ENCODE data around the gene PRM2. TPM values are rescaled to one million over a fixed set of nuclear protein-coding genes. Genes with fewer than 3 reads are reported as not detected.

Gene PRM2
- total RNA-seq, 1 donor = not detected

GRCh38 chr16:11268921-11269375, 7.3 kb downstream of the PRM2 start, which contains the start of gene TNP2:
Gene TNP2 (minus strand): TSS chr16:11269325. CDS start chr16:11269262, 63 bp downstream.
- H3K4me3 ChIP-seq (ENCODE audit: low read depth, low read length) = no peak within 1 kb of the TSS
- no peak for DNase-seq (ENCODE audit: low read depth)
- no peak for TF ChIP-seq CTCF (IDR thresholded peaks at IDR 0.05; ENCODE audit: insufficient read depth, low read length)

- no peak overlapping the region for H3K4me3 ChIP-seq (ENCODE audit: low read depth, low read length)
- TF ChIP-seq CTCF (IDR thresholded peaks at IDR 0.05; ENCODE audit: insufficient read depth, low read length) = no peak
Measured at GRCh38 chr16:11265124-11265523, 11.2 kb downstream of the PRM2 start.

DNA sequence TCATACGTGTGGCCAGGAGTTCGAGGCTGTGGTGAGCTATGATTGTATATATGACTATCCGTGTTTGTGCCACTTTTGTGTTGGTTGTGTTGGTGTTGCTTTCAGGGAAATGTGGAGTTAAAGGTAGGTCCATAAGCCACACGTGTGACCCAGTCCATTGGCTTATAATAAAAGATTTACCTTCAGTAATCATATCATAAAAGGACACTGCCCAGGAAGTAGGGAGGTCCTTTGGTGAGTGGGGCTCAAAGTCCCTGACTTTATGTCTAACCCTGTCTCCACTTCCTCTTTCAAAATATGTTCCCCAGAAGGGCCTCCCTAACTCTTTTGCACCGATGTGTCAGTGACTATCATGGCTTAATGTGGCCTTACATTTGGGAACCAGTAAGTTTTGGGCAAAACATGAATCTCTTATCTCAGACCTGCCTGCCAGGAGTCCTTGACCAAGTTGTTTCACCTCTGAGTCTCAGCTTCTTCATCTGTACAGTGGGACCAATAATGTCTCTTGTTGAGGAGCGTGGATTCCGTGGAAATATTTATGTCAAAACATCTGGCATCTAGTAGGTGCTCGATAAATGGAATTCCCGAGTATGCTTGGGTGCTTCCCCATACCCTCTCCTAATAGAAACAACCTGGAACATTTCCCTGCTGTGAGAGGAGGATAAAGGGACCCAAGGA, 12.0 kb downstream of the PRM2 start:
- DNase-seq (ENCODE audit: low read depth) = no peak
- no peak overlapping the region for H3K4me3 ChIP-seq (ENCODE audit: low read depth, low read length)
- TF ChIP-seq CTCF (IDR thresholded peaks at IDR 0.05; ENCODE audit: insufficient read depth, low read length) = no peak

More at GRCh38 chr16:11265124-11265523, 11.2 kb downstream of the PRM2 start:
- no peak for DNase-seq (ENCODE audit: low read depth)

DNA sequence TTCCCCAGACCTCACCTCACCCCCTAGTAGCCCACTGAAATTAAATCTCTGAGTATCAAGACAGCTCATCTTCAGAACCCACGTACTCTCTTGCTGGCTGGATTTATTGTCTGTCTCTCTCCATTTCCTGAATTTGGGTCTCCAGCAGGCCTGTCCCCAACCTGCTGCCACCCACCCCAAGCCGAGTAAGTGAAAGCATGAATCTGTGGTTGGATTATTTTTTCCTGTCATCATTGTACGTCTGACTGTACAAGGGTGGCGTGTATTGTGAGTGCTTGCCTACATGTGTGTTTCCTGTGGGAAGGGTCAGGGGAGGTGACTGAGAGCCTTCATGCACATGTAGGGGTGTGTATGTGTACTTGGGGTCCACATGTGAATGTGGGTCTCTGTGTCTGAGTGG, 12.5 kb downstream of the PRM2 start:
- TF ChIP-seq CTCF (IDR thresholded peaks at IDR 0.05; ENCODE audit: insufficient read depth, low read length) = no peak
- H3K4me3 ChIP-seq (ENCODE audit: low read depth, low read length) = no peak overlapping the region
- no peak for DNase-seq (ENCODE audit: low read depth)

GRCh38 chr16:11262915-11263314, 13.4 kb downstream of the PRM2 start:
- H3K4me3 ChIP-seq (ENCODE audit: low read depth, low read length) = no peak overlapping the region
- peak; percentile 2 for TF ChIP-seq CTCF (IDR thresholded peaks at IDR 0.05; ENCODE audit: insufficient read depth, low read length)
- DNase-seq (ENCODE audit: low read depth) = no peak

GRCh38 chr16:11260596-11260966, 15.7 kb downstream of the PRM2 start:
- DNase-seq (ENCODE audit: low read depth) = no peak
- TF ChIP-seq CTCF (IDR thresholded peaks at IDR 0.05; ENCODE audit: insufficient read depth, low read length) = no peak
- no peak overlapping the region for H3K4me3 ChIP-seq (ENCODE audit: low read depth, low read length)
